ENCODE measurements around the gene AK9.

DNA sequence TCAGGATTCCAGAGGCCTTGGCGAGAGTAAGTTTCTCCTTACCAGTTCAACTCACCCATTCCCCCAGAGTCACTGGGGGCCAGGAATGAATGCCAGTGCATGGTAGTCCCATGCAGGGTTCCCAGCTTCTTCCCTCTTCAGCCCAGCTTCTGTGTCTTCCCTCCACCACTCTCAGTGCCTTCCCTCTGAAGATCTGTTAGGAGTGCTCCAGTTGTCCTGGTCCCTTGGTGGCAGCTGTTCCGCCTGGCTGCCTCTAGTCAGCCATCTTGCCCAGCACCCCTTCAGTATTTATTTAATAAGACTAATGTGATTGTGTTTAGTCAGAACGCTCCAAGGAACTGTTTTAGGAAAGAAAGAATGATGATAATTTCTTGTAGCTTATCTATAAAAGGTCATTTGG is 23.2 kb upstream of the AK9 start:
- TF ChIP-seq, protein P1, sequence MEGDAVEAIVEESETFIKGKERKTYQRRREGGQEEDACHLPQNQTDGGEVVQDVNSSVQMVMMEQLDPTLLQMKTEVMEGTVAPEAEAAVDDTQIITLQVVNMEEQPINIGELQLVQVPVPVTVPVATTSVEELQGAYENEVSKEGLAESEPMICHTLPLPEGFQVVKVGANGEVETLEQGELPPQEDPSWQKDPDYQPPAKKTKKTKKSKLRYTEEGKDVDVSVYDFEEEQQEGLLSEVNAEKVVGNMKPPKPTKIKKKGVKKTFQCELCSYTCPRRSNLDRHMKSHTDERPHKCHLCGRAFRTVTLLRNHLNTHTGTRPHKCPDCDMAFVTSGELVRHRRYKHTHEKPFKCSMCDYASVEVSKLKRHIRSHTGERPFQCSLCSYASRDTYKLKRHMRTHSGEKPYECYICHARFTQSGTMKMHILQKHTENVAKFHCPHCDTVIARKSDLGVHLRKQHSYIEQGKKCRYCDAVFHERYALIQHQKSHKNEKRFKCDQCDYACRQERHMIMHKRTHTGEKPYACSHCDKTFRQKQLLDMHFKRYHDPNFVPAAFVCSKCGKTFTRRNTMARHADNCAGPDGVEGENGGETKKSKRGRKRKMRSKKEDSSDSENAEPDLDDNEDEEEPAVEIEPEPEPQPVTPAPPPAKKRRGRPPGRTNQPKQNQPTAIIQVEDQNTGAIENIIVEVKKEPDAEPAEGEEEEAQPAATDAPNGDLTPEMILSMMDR (IDR thresholded peaks at IDR 0.05; ENCODE audit: poor library complexity) = no peak
- TF ChIP-seq EZH2 (IDR thresholded peaks at IDR 0.05; ENCODE audit: borderline replicate concordance) = no peak
- TF ChIP-seq EZH2phosphoT487 (IDR thresholded peaks at IDR 0.05; ENCODE audit: low read depth, severe bottlenecking, unreplicated experiment) = no peak

Data from hepatocyte (in vitro differentiated cells).